DLD1 (cell line): ENCODE data around the gene SLC9A6.

Experiments
- in situ Hi-C: cut with HindIII; loops from 2 replicates; pipeline ENCODE4 v1.10.0; 2017; ENCODE audit warnings: low sequenced_read_pairs

Gene SLC9A6

GRCh38 chrX:135985157-135985972 is at the start of gene SLC9A6:
Gene SLC9A6, plus strand, starts transcription at chrX:135985435. Its CDS starts 224 bp downstream, at chrX:135985659.
- in situ Hi-C loops: no loop called here

GRCh38 chrX:135944486-135944885 is 40.7 kb upstream of the SLC9A6 start:
- in situ Hi-C loops: no loop called here

DNA sequence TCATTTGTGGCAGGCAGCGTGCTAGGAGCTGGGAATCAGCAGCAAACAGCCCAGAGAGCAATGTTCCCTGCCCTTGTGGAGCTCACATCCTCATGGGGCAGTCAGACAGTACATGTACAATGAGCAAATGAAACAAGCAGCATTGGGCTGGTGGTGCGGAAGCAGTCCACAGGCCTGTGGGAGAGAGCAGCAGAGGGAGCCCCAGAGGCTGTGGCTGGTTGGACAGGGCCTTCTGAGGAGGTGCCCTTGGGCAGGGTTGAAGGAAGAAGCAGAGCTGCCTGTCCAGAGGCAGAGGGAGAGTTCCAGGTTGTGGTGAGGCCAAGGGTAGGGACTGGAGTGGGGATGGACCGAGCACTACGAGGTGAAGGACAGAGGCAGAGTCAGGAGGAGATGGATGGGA is 33.9 kb upstream of the SLC9A6 start:
- in situ Hi-C loops: no loop called here

- in situ Hi-C loops: no loop called here
These were observed 12.1 kb upstream of the SLC9A6 start for GRCh38 chrX:135973025-135973547.

DNA sequence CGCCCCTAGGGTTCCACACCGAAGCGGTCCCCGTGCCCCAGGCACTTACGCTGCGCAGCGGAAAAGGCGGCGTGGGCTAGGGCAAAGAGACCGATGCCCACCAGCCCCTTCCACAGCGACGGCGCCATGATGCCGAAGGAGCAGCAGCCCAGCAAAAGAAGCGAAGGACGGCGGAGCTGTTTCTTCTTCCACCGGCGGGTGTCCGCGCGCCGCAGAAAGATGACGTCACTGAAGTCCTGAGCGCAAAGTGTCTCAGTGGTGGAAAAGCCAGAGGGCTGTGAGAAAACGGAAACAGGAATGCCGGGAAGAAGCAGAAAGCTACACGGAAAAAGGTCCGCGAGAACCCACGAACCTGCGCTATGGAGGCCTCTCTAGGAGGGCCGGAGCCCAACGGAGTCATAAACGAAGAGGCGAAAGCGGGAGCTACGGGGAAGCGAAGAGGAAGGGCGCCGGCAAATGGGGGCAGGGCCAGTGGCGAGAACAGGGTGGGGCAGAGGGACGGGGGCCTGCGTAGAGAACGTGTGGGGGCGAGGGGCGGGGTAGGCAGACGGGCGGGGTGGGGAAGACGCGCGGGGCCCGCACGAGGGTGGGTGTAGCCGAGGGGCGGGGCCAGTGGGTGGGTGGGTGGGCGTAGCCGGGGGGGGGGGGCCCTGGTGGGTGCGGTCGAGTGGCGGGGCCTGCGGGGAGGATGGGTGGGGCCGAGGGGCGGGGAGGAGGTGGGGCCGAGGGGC is 11.5 kb upstream of the SLC9A6 start, which contains the start of gene MMGT1:
Gene MMGT1 (minus strand): TSS at position 441 of the 731 bp plus-strand sequence. CDS start 313 bp downstream, at position 128.
- in situ Hi-C loops: no loop called here

DNA sequence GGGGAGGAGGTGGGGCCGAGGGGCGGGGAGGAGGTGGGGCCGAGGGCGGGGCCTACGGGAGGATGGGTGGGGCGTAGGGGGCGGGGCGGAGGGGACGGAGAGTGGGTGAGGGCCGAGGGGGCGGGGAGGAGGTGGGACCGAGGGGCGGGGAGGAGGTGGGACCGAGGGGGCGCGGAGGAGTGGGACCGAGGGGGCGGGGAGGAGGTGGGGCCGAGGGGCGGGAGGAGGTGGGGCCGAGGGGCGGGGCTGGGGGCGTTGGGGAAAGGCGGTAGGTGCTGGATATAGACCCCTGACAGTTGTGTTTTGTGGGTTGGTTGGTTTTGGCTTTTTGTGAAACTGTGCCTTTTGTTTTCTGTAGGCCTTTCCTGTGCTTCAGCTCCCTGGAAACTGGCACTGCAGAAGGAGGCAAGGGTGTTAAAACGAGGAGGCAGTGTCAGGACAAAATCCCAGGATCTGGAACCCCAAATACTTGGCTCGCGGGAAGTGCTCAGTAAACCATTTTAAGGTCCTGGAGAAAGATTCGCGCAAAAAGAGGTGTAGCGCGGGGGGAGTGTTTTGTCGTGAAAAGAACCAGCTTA is 10.9 kb upstream of the SLC9A6 start:
- in situ Hi-C loops: no loop called here

- in situ Hi-C loops: no loop called here
These were observed 9.8 kb upstream of the SLC9A6 start for GRCh38 chrX:135975421-135975820.

DNA sequence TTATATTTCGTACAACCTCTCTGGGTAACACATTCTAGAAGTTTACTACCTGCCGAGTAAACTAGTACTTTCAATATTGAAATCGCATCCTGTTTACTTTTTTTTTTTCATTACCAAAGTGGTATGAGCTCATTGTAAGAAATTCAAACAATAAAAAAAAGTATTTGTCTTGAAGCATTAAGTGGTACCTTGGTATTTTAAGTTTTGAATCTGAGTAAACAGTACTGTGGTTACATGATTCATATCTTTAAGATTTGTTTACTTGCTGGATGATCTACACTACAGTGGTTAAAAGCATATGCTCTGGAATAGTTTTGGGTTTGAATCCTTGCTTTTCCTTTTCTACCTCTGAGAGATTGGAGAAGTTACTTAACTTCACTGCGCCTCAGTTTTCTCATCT is 7.6 kb upstream of the SLC9A6 start:
- in situ Hi-C loops: no loop called here

DNA sequence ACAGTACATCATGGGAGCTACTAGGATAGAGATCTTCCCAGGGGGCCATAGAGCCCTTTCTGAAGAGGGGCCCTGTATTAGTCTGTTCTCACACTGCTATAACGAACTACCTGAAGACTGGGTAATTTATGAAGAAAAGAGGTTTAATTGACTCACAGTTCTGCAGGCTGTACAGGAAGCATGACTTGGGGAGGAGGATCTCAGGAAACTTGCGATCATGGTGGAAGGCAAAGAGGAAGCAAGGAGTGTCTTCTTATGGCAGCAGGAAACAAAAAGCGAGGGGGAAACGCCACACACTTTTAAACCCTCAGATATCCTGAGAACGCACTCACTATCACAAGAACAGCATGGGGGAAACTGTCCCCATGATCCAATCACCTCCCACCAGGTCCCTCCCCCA is 4.2 kb upstream of the SLC9A6 start:
- in situ Hi-C loops: no loop called here

DNA sequence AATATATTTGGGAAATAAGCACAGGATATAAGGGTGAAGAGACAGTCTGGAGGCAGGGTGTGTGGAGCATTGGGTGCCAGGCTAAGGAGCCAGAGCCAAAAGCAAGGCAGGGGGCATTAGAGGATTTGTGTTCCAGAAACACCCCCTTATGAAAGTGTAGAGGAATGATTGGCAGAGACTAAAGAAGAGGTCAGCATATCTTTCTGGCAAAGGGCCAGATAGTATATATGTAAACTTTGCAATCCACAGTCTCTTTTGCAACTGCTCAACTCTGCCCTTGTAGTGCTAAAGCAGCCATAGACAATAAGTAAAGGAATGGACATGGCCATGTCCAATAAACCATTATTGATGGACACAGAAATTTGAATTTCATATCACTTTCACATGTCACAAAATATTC is 3.6 kb upstream of the SLC9A6 start:
- in situ Hi-C loops: no loop called here

GRCh38 chrX:135982860-135983259 is 2.4 kb upstream of the SLC9A6 start:
- in situ Hi-C loops: no loop called here

GRCh38 chrX:135984256-135984655 is 979 bp upstream of the SLC9A6 start:
- in situ Hi-C loops: no loop called here

GRCh38 chrX:135984791-135985156 is 461 bp upstream of the SLC9A6 start:
- in situ Hi-C loops: no loop called here

GRCh38 chrX:135985973-135986310 is 707 bp downstream of the SLC9A6 start:
- in situ Hi-C loops: no loop called here

- in situ Hi-C loops: no loop called here
These were observed 3.0 kb downstream of the SLC9A6 start for GRCh38 chrX:135988245-135988644.

GRCh38 chrX:136015016-136015415 is 29.8 kb downstream of the SLC9A6 start:
- in situ Hi-C loops: no loop called here

DNA sequence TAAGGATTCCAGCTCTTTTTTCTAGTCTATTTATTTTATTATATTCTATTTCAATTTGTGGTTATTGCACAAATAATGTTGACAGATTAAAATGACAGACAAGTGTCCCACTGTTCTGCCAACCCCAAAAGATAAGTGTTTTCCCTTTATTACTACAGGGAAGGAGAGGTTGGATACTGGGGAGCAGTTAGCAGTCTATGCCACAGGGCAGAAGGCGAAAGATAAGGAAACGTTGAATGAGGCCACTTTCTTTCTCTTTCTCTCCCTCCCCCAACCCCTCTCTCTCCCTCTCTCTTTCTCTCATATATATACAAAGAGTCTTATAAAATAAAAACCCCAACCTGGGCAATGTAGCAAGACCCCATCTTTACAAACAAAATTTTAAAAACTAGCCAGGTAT is 31.6 kb downstream of the SLC9A6 start:
- in situ Hi-C loops: no loop called here

DNA sequence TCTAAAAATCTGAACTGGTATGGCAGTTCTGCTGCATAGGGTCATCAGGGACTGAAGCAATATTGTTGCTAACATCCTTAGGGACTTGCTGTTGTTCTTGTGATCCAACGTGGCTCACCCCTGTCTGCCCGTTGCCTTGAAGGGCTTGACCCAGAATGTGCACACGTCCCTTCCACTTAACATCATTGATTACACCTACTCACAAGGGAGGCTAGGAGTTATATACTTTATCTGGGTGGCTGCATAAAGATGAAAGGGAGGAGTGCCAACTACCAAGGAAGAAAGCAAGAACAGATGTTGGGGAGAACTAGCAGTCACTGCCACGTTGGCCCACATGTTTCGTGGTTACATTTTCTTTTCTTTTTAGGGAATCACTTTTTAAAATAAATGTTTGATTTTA is 34.0 kb downstream of the SLC9A6 start:
- in situ Hi-C loops: no loop called here

DNA sequence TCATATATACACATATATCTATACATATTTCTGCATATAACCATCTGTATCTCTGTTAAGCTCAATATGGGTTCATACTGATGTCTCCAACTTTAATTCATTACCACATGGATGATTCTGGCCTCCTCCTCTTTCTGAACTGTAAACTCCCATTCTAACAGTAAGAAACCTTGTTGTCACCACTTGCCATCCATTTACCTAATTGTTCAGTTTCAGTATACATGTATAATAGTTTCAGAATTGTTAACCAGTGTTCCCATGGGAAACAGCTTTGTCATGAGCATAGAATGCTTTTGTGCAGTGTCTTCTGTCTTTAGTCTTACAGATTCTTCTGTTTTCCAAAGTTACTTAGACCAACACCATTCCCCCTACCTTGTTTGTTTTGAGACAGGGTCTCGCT is 35.9 kb downstream of the SLC9A6 start:
- in situ Hi-C loops: no loop called here

GRCh38 chrX:136021903-136022302 is 36.7 kb downstream of the SLC9A6 start:
- in situ Hi-C loops: no loop called here

DNA sequence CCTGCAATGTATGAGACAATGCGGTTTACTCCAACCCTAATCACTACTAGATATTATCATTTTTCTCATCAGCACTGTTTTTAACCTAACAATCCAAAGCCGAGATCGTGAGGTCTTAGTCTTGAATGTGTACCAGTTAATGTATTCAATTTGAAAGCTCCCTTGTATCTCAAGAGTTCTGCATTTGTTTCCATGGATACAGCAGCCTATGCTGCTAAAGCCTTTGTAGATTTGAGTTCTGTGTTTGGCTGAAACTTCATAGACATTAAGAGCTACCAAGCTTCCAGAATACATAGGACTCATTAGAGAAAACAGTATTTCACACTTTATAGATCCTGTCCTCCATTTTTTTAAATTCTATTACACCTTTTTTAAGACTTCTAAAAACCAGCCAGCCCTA is 39.9 kb downstream of the SLC9A6 start:
- in situ Hi-C loops: no loop called here
